DMS79 (cell line): ENCODE measurements around the gene RIC8B.
"Not testable (repeated sequence)": the region's sequence is repeated elsewhere in the genome, so short reads cannot be mapped to it uniquely, and the experiment has no call there.

Experiments
- DNase-seq: peaks from one replicate; lab custom pipeline; 2025; lab: John Stamatoyannopoulos, UW

Gene RIC8B, protein sequence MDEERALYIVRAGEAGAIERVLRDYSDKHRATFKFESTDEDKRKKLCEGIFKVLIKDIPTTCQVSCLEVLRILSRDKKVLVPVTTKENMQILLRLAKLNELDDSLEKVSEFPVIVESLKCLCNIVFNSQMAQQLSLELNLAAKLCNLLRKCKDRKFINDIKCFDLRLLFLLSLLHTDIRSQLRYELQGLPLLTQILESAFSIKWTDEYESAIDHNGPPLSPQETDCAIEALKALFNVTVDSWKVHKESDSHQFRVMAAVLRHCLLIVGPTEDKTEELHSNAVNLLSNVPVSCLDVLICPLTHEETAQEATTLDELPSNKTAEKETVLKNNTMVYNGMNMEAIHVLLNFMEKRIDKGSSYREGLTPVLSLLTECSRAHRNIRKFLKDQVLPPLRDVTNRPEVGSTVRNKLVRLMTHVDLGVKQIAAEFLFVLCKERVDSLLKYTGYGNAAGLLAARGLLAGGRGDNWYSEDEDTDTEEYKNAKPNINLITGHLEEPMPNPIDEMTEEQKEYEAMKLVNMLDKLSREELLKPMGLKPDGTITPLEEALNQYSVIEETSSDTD

DNA sequence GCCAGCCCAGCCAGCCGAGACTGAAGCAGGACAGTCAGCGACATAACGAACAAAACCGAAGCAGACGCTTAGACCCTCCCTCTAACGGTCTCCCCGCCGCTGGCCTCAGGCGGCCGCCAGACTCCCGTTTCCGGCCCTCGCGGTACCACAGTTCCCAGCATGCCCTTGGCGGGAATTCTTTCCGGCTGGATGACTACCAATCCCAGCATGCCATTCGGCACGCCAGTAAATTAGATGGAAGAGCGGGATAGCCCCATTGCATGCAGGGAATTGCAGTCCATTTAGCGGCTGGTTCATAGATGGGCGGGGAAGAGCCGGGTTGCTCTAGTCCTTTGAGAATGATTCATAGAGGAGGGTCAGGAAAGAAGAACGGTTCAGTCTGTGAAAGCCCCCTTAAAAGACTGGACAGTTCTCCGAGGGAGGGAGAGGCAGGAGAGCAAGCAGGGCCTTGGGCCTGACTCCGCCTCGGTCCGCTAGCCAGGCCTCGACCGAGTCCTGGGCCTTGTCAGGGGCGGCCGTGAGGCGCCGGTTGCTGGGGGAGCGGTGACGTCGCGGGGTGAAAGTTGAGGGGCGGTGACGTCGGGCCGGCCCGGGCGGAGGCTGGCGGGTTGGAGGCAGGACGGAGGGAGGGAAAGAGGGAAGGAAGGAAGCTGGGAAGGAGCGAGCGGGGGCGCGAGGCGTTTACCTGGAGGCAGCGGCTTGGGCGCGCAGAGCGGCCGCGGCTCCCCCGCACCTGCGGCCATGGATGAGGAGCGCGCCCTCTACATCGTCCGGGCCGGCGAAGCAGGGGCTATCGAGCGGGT, at the start of gene RIC8B:
RIC8B (plus strand) TSS at position 678 of the 803 bp plus-strand sequence; CDS start at position 742, 64 bp downstream.
- peak; percentile 96 for DNase-seq

GRCh38 chr12:106724934-106725333, 49.5 kb upstream of the RIC8B start:
- DNase-seq, result no peak

GRCh38 chr12:106726603-106727202, 47.8 kb upstream of the RIC8B start:
- DNase-seq, result not testable (repeated sequence)

- DNase-seq, result no peak
Measured at GRCh38 chr12:106729611-106730010, 44.9 kb upstream of the RIC8B start.

DNA sequence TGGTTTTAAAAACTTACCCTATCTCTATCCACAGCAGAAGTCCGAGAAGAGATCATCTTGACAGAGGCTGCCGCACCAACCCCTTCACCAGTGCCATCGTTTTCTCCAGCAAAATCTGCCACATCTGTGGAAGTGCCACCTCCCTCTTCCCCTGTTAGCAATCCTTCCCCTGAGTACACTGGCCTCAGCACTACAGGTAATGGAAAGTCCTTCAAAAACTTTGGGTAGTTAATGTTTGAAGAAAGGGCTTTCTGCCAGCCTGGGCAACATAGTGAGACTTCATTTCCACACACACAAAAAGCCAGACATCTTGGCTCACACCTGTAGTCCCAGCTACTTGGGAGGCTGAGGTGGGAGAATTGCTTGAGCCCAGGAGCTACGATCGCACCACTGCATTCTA, 41.6 kb upstream of the RIC8B start:
- DNase-seq, result no peak

GRCh38 chr12:106733660-106734059, 40.8 kb upstream of the RIC8B start:
- DNase-seq, result no peak

DNA sequence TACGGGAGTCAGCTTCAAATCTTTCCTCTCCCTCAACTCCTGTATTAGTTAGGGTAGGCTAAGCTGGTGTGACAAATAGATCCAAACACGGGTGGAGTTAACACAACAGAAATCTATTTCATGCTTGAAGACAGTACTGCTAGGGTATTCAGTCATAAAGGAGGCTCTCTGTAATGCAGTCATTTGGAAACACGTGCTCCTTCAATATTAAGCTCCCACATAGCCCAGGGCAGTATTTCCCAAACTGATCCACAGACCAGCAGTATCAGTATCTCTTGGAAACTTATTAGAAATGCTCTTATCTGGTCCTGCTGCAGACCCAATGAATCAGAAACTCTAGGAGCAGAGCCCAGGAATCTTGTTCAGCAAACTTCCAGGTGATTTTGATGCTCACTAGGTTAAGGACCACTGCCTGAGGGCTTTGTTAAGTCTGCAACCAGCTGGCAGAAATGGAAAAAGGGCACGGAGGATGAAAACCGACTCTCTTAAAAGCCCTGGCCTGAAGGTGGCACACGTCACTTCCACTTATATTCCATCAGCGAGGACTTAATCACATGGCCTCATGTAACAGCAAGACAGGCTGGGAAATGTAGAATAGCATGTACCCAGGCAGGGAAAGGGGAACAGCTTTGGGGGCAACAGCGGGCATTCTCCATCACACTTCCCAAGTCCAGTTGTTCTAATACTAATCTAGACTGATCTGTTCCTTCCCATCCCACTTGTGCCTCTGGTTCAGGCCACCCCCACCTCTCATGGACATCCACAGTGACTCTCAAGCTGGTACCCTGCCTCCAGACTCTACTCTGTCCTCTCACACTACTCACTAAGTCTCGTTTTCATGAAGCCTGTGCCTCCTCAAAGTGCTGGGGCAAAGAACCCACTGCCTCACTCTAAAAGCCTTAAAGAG, 38.2 kb upstream of the RIC8B start:
- peak; percentile 5 for DNase-seq

DNA sequence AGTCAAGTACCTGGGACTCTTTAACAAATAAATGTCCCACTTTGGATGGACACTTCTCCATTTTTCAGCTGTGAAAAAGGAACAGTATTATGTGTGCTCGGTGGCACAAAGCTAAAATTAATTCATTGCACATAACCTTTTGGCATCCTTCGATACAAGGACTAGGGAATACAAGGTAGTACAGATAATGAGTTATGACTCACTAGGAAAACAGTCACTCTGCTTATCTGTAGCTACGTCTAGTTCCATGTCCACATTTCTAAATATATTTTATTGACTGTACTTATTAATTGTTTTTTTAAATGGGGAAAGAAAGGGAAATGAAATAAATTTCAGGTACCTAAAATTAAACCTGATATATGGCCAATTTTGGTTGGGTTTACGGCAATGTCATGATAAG, 35.2 kb upstream of the RIC8B start:
- DNase-seq, result no peak

DNA sequence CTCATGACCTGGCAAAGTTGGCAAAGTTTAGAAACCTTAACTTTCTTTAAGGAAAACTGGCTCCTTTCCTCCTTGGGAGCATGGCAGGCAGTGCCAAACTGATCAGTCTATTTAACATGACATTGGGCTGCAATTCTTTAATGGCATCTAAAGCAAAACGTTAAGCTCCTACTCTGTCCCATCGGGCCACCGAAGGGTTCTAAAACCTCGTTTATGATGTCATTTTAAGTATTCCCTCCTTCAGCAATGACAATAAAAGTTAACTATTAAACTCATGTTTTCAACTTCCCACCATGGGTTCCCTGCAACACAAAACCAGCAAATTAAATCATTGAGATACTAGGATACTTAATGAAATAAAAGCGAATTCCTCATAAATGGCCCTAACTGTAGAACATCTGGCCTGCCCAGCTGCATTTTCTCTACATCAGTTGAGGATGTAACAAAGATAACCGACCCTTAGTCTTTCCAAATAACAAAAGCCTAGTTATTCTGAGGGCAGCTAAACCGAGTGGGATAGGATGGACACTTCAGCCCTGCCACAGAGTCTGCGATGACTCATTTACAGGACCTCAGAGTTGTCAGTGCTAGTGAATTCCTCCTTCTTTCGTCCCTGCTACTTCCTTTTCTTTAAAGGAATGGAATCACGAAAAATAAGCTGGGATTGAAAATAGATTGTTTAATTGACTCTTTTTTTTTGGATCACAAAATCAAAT, 34.5 kb upstream of the RIC8B start:
- DNase-seq, result no peak

DNA sequence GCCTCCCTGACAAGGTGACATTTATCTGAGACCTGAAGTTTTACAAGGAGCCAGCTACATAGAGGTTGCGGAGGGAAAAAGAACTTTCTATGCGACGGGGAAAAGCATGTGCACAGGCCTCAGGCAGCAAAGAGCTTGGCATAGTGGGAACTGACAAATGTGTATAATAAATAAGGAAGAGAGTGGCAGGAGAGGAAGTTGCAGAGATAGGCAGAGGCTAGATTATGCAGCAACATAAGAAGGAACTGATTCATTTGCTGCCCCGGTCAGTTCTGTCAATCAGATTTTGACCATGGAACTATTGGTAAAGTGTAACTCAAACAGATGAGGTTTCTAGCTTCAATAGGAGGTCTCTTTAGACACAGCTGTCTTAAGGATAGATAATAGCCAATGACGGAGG, 33.7 kb upstream of the RIC8B start:
- DNase-seq, result no peak

GRCh38 chr12:106741247-106741646, 33.2 kb upstream of the RIC8B start:
- DNase-seq, result no peak

- DNase-seq, result no peak
Measured at GRCh38 chr12:106743270-106743988, 31.1 kb upstream of the RIC8B start.

DNA sequence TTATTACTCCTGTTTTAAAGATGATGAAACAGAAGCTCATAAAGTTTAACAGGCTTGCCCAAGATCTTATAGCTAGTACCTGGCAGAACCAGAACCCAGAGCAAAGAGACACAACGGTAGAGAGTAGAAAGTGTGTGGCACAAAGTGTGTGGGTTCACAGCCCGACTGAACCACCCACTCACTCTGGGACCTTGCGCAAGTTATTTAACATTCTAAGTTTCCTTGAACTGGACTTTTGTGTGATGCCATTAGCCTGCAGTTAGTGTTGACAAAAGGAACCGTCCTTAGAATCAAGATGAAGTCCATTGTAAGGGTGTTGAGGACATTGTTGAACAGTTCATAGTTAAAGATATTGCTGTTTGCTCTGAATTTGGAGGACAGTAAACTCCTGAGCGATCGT, 29.9 kb upstream of the RIC8B start:
- DNase-seq, result no peak

DNA sequence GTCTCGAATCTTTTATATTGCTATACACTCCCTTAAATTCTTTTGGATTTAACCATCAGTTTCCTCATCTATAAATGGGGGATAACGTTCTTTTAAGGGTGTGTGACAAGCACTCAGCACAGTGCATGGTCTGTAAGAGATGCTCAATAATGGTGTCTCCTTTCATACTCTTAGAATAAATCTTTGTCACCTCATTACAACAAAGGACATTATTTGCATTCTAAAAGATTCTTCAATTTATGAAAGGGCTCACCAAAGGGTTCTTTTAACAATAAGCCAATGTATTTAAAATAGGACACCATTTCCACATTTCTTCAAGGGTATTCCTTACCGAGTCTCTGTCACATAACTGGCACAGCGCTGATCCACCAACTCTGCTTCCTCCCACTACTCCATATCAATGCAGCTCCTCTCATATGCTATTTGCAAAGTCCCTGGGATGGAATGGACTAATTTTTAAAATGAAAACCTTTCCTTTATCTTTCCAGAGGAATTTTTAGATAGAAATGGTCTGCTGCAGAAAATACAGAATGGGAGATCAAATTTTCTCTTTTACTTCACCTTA, 29.2 kb upstream of the RIC8B start:
- DNase-seq, result no peak

GRCh38 chr12:106747973-106748436, 26.5 kb upstream of the RIC8B start:
- DNase-seq, result no peak

DNA sequence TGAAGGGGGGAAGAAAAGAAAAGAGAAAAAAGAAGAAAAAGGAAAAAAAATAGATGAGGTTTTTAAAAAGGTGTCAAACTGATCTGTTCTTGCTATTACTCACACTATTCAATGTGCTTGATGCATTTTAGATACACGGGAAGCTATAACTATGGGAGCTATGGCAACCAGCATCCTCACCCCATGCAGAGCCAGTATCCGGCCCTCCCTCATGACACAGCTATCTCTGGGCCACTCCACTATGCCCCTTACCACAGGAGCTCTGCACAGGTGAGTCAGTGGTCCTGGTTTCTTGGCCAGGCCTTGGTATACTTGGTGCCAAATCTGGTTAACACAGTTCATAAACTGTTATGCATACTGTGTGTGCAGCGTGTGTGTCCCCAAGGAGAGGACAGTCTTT, 24.0 kb upstream of the RIC8B start:
- no peak for DNase-seq

DNA sequence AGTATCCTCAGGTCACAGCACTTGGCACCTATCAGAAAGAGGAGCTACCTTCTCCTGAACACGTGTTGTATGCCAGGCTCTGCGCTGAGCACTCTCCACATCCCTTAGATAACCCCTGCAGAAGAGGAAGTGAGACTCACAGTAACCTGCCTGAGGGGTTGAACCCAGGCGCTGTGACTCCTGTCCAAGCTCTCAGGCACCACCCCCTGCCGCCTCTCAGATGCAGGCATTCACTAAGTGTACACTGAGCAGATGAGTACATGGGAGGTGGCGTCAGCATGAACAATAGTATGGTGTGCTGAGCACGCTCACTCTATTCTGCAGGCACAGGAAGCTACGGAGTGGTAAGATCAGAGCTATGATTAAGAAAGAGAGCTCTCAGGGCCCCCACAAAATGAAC, 21.0 kb upstream of the RIC8B start:
- no peak for DNase-seq

GRCh38 chr12:106754331-106754730, 20.2 kb upstream of the RIC8B start:
- no peak for DNase-seq

DNA sequence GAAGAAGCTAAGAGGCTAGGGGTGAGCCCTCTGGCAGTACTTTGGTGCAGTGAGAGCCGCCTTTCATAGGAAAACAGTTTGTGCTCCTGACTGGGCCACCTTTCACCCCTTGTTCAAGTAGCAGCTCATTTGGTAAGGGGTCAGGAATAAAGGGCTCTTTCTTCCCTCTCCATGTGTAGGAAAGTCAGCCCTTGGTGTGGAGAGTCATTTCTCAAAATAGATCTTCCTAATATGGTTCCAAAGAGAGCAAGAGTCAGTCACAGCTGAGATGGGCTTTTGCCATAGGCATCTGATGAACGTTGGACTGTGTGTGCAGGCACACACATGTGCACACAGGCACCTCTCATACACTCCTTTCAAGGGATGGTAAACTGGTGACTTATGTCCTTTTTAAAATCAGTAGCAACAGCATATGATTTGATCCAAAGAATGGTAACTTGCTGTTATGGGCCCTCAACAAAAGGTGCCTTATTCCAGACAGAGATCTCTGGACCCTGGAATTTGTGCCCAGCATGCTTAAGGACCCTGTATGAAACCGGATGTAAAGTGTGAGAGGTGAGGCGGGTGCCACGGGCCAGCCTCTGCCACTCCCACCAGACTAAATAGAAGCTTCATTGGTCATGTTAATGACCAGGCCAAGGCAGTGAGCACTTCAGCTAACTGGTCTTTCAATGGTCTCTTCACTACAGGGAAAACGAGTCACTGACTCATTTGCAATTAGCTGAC, 16.7 kb upstream of the RIC8B start:
- no peak for DNase-seq
